Type B pancreatic cell (in vitro differentiated cells): Measurements from ENCODE around the gene FLT1. TPM values are rescaled to one million over a fixed set of nuclear protein-coding genes. Genes with fewer than 3 reads are reported as not detected.

Experiments used
- DNase-seq: peaks from one replicate; pipeline ENCODE4 v3.0.0; 2021; ENCODE audit warnings: mixed read lengths; ENCODE audit not compliant: unreplicated experiment; ENCODE audit errors: extremely low spot score
- H3K27ac Mint-ChIP-seq: 2 replicates; pipeline ENCODE4 v1.8.0; 2021; ENCODE audit warnings: mild to moderate bottlenecking, mixed read lengths
- H3K27me3 Mint-ChIP-seq: 2 replicates; pipeline ENCODE4 v1.8.0; 2021; ENCODE audit warnings: mixed read lengths
- H3K36me3 Mint-ChIP-seq: 2 replicates; pipeline ENCODE4 v1.8.0; 2021; ENCODE audit warnings: mixed read lengths
- H3K4me1 Mint-ChIP-seq: one replicate; pipeline ENCODE4 v1.8.0; 2021; ENCODE audit warnings: mixed read lengths; ENCODE audit not compliant: unreplicated experiment
- H3K4me3 Mint-ChIP-seq: 2 replicates; pipeline ENCODE4 v1.8.0; 2021; ENCODE audit warnings: mild to moderate bottlenecking, mixed read lengths
- H3K9me3 Mint-ChIP-seq: 2 replicates; pipeline ENCODE4 v1.8.0; 2021; ENCODE audit warnings: mixed read lengths
- total RNA-seq: library from RNA; stranded (reverse); gene quantifications from 2 replicates; pipeline ENCODE4 v1.2.1, GENCODE V29; 2021; ENCODE audit warnings: low replicate concordance
- TF ChIP-seq, protein P1 (sequence below): fragments of 200-600 bp; sonication (generic); conservative IDR thresholded peaks from 2 replicates; pipeline ENCODE4 v1.5.0; 2021; ENCODE audit warnings: antibody characterized with exemption, mild to moderate bottlenecking

Gene FLT1
- total RNA-seq, 1 donor from 2014 or later = 1.3 TPM

DNA sequence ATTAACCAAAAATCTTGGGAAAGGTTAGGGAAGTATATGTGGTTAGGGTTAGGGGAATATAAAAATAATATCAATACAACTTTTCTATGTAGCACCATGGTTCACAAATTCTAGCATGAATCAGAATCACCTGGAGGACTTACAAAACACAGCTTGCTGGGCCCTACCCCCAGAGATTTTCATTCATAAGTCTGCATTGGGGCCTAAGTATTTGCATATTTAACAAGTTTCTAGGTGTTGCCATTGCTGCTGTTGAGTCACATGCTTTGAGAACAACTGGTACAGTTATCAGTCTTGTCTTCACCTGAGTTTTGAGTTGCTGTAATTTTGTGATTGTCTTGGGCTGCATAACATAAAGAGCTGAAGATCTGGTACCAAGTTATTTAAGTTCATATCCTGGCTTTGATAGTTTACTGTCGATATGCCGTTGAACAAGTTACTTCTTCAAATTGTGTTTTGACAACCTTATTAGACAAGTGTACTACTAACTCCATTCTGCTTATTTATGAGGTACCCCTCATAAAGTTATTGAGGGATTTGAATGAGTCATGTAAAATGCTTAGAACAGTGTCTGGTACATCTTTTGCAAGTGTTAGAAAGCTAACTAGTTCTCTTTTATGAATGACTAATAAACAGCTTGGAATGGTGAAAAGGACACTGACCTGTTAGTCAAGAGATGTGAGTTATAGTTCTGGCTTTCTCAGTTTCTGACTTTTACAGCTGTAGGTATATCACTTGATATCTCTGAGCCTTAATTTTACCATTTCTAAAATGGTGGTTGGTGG, 223.7 kb downstream of the FLT1 start:
- no peak for DNase-seq

GRCh38 chr13:28268800-28269223, 226.1 kb downstream of the FLT1 start:
- no peaks in the 10 kb centered on the region for H3K9me3 Mint-ChIP-seq
- H3K27ac Mint-ChIP-seq = no peak overlapping the region
- TF ChIP-seq, protein P1, sequence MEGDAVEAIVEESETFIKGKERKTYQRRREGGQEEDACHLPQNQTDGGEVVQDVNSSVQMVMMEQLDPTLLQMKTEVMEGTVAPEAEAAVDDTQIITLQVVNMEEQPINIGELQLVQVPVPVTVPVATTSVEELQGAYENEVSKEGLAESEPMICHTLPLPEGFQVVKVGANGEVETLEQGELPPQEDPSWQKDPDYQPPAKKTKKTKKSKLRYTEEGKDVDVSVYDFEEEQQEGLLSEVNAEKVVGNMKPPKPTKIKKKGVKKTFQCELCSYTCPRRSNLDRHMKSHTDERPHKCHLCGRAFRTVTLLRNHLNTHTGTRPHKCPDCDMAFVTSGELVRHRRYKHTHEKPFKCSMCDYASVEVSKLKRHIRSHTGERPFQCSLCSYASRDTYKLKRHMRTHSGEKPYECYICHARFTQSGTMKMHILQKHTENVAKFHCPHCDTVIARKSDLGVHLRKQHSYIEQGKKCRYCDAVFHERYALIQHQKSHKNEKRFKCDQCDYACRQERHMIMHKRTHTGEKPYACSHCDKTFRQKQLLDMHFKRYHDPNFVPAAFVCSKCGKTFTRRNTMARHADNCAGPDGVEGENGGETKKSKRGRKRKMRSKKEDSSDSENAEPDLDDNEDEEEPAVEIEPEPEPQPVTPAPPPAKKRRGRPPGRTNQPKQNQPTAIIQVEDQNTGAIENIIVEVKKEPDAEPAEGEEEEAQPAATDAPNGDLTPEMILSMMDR = no peak
- DNase-seq = no peak
- no peak overlapping the region for H3K4me3 Mint-ChIP-seq
- peaks cover 16% of the 10 kb centered on the region for H3K36me3 Mint-ChIP-seq
- no peaks in the 10 kb centered on the region for H3K27me3 Mint-ChIP-seq
- H3K4me1 Mint-ChIP-seq = no peaks in the 10 kb centered on the region

More for the DNA sequence above, 223.7 kb downstream of the FLT1 start:
- no peak overlapping the region for H3K4me3 Mint-ChIP-seq
- no peak overlapping the region for H3K27ac Mint-ChIP-seq
- no peaks in the 10 kb centered on the region for H3K27me3 Mint-ChIP-seq
- peaks cover 27% of the 10 kb centered on the region for H3K36me3 Mint-ChIP-seq
- no peaks in the 10 kb centered on the region for H3K4me1 Mint-ChIP-seq
- TF ChIP-seq, protein P1 = no peak
- no peaks in the 10 kb centered on the region for H3K9me3 Mint-ChIP-seq

GRCh38 chr13:28267497-28267896, 227.4 kb downstream of the FLT1 start:
- no peaks in the 10 kb centered on the region for H3K27me3 Mint-ChIP-seq
- H3K4me1 Mint-ChIP-seq = no peaks in the 10 kb centered on the region
- H3K36me3 Mint-ChIP-seq = peaks cover 25% of the 10 kb centered on the region
- TF ChIP-seq, protein P1 = no peak
- no peak overlapping the region for H3K27ac Mint-ChIP-seq
- no peak overlapping the region for H3K4me3 Mint-ChIP-seq
- no peaks in the 10 kb centered on the region for H3K9me3 Mint-ChIP-seq
- DNase-seq = no peak

GRCh38 chr13:28258417-28258816, 236.5 kb downstream of the FLT1 start:
- H3K27ac Mint-ChIP-seq = peak overlapping the region; percentile 17
- H3K4me3 Mint-ChIP-seq = no peak overlapping the region

DNA sequence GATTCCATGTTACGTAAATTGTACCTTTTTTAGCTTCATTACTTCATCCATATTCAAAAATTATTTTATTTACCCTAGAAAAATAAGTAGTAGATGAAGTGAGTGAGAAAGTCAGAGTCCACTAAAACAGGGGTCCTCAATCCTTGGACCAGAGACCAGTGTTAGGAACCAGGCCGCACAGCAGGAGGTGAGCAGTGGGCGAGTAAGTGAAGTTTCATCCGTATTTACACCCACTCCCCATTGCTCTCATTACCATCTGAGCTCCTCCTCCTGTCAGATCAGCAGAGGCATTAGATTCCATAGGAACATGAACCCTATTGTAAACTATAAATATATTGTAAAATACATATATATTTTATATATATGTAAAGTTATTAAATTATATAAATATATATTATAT, 237.6 kb downstream of the FLT1 start:
- TF ChIP-seq, protein P1 = no peak

More at GRCh38 chr13:28258417-28258816, 236.5 kb downstream of the FLT1 start:
- Mint-ChIP-seq H3K4me1 (no peaks in the 10 kb centered on the region), H3K9me3 (no peaks in the 10 kb centered on the region), H3K27me3 (no peaks in the 10 kb centered on the region), H3K36me3 (peaks cover 31% of the 10 kb centered on the region)
- TF ChIP-seq, protein P1 = no peak
- DNase-seq = no peak

More for the DNA sequence above, 237.6 kb downstream of the FLT1 start:
- Mint-ChIP-seq H3K36me3 (peaks cover 22% of the 10 kb centered on the region), H3K4me1 (no peaks in the 10 kb centered on the region), H3K27me3 (no peaks in the 10 kb centered on the region), H3K9me3 (no peaks in the 10 kb centered on the region), H3K4me3 (no peak overlapping the region), H3K27ac (no peak overlapping the region)
- DNase-seq = no peak
